Left lung (tissue), 10 donors: ENCODE results near the gene DIPK1C. TPM values are rescaled to one million over a fixed set of nuclear protein-coding genes. Genes with fewer than 3 reads are reported as not detected.
A peak's percentile ranks its signal among the peaks of the same experiment; 100 is the strongest.

ENCODE experiments used
- ATAC-seq: fragments of 200-7000 bp; cut with Tn5 transposase; one replicate; pipeline ENCODE4 v1.9.1; 2020; ENCODE audit warnings: moderate library complexity
- DNase-seq, 4 donors: peaks; one replicate each; pipeline ENCODE4 v3.0.0-alpha.2; 2013 to 2020
- H3K27ac ChIP-seq, 2 donors: fragments of 200-600 bp; sonication (generic) in 1 of 2; one replicate each; pipeline versions ENCODE4 v1.5.0 to v1.8.0; 2020 to 2021
- H3K27me3 ChIP-seq, 2 donors: fragments of 200-600 bp; sonication (generic) in 1 of 2; one replicate each; pipeline versions ENCODE4 v1.5.0 to v1.8.0; 2020 to 2021
- H3K36me3 ChIP-seq, 2 donors: fragments of 200-600 bp; sonication (generic) in 1 of 2; one replicate each; pipeline versions ENCODE4 v1.5.0 to v1.8.0; 2020 to 2021
- H3K4me1 ChIP-seq, 2 donors: fragments of 200-600 bp; one replicate each; pipeline ENCODE4 v1.8.0; 2021
- H3K4me3 ChIP-seq, 2 donors: fragments of 200-600 bp; sonication (generic) in 1 of 2; one replicate each; pipeline versions ENCODE4 v1.5.0 to v1.8.0; 2020 to 2021; ENCODE audit warnings: mild to moderate bottlenecking in 1 of 2
- H3K9me3 ChIP-seq, 2 donors: fragments of 200-600 bp; sonication (generic) in 1 of 2; one replicate each; pipeline versions ENCODE4 v1.5.0 to v1.8.0; 2020 to 2021
- CTCF ChIP-seq, 2 donors: fragments of 200-600 bp; sonication (generic) in 1 of 2; IDR thresholded peaks; one replicate each; pipeline versions ENCODE4 v1.5.0 to v1.8.0; 2021; ENCODE audit warnings: antibody characterized with exemption in 2 of 2
- intact Hi-C, 2 donors: fragments of 100-400 bp; cut with DNase I; formaldehyde crosslinking; loops; one replicate each; pipeline versions ENCODE4 v1.11.2 to v1.14.2; 2022
- polyA plus RNA-seq, 6 donors: library from polyadenylated mRNA; unstranded; fragments of 120-200 nt; gene quantifications; one replicate each; pipeline ENCODE4 v1.2.1, GENCODE V29; 2013; ENCODE audit not compliant: insufficient read length in 6 of 6
- total RNA-seq, 2 donors: library from RNA; stranded (reverse); fragmentation: NEBNext Ultra II Directional; extraction: Animal tissue kit (Norgen Biotek cat#: 25700); gene quantifications; one replicate each; pipeline ENCODE4 v1.2.1, GENCODE V29; 2021
- donor health status: DM: no; HTN: yes; CAD: no.
- donor health status: DM: no; HTN: no; CAD: no.

The DIPK1C gene
- total and polyA plus RNA-seq, 8 donors = 0.09 to 0.31 (median 0.21) TPM; not detected in 3

GRCh38 chr18:74395648-74396154 is 61.4 kb downstream of the DIPK1C start:
- Histone ChIP-seq H3K4me3 (no peak overlapping the region), H3K36me3 (no peaks in the 10 kb centered on the region), H3K27me3 (no peaks in the 10 kb centered on the region), H3K4me1 (peaks cover 11 to 38% of the 10 kb centered on the region in 2 donors), H3K9me3 (no peaks in the 10 kb centered on the region), H3K27ac (peak overlapping the region; percentile 6 to 18)
- TF ChIP-seq CTCF (IDR thresholded peaks at IDR 0.05) = no peak
- ATAC-seq (peak; percentile 52), DNase-seq (peak in 1 of 4 donors; percentile 49)
- intact Hi-C loops = no loop called here

DNA sequence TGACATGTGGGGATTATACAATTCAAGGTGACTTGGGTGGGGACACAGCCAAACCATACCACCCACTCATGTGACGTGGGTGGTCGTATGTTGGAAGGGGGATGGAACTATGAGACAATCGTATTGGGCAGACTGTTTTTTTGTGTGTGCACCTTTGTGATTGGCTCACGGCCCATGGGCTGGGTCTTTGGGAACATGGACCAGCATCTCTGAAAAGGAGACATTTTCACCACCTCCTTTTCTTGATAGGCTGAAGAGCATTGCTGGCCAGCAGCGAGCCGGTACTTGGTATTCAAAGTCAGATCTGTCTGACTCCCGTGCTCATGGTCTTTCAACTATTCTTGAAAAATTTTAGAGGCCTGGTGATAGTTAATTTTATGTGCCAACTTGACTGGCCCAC is 62.1 kb downstream of the DIPK1C start:
- Histone ChIP-seq H3K4me3 (no peak overlapping the region), H3K9me3 (no peaks in the 10 kb centered on the region), H3K27me3 (no peaks in the 10 kb centered on the region), H3K36me3 (no peaks in the 10 kb centered on the region), H3K4me1 (peaks cover 11 to 44% of the 10 kb centered on the region in 2 donors), H3K27ac (no peak overlapping the region)
- DNase-seq (no peak), ATAC-seq (no peak)
- intact Hi-C loops = no loop called here
- TF ChIP-seq CTCF (IDR thresholded peaks at IDR 0.05) = no peak

- DNase-seq (no peak), ATAC-seq (no peak)
- H3K27me3 ChIP-seq = no peaks in the 10 kb centered on the region
- no peaks in the 10 kb centered on the region for H3K36me3 ChIP-seq
- H3K4me3 ChIP-seq = no peak overlapping the region
- no peak overlapping the region for H3K27ac ChIP-seq
- TF ChIP-seq CTCF (IDR thresholded peaks at IDR 0.05) = no peak
- no peaks in the 10 kb centered on the region for H3K9me3 ChIP-seq
- peaks cover 11 to 26% of the 10 kb centered on the region in 2 donors for H3K4me1 ChIP-seq
- intact Hi-C loops = no loop called here
Observed at GRCh38 chr18:74392323-74392722, 64.8 kb downstream of the DIPK1C start.

- H3K27ac ChIP-seq = no peak overlapping the region
- H3K27me3 ChIP-seq = no peaks in the 10 kb centered on the region
- no peak for ATAC-seq
- no peaks in the 10 kb centered on the region for H3K36me3 ChIP-seq
- DNase-seq = no peak
- H3K9me3 ChIP-seq = no peaks in the 10 kb centered on the region
- TF ChIP-seq CTCF (IDR thresholded peaks at IDR 0.05) = no peak
- no peak overlapping the region for H3K4me3 ChIP-seq
- intact Hi-C loops = no loop called here
- H3K4me1 ChIP-seq = peaks cover 2 to 12% of the 10 kb centered on the region in 2 donors
Observed at GRCh38 chr18:74390900-74391299, 66.2 kb downstream of the DIPK1C start.

GRCh38 chr18:74389991-74390390 is 67.1 kb downstream of the DIPK1C start:
- H3K27ac ChIP-seq = no peak overlapping the region
- peaks cover 0 to 9% of the 10 kb centered on the region in 2 donors for H3K4me1 ChIP-seq
- H3K4me3 ChIP-seq = no peak overlapping the region
- no peaks in the 10 kb centered on the region for H3K27me3 ChIP-seq
- intact Hi-C loops = no loop called here
- TF ChIP-seq CTCF (IDR thresholded peaks at IDR 0.05) = no peak
- no peaks in the 10 kb centered on the region for H3K36me3 ChIP-seq
- DNase-seq = no peak
- ATAC-seq = no peak
- H3K9me3 ChIP-seq = no peaks in the 10 kb centered on the region
